A549 (cell line): ENCODE measurements around the gene PDLIM5. TPM values are rescaled to one million over a fixed set of nuclear protein-coding genes. Genes with fewer than 3 reads are reported as not detected.
"Not testable (repeated sequence)": the region's sequence is repeated elsewhere in the genome, so short reads cannot be mapped to it uniquely, and the experiment has no call there.

Experiments
- ATAC-seq, 2 experiments: fragments of 200-7000 bp in 1 of 2; fragments of >200 bp in 1 of 2; cut with Nextera tagmentation in 1 of 2; cut with Tn5 transposase in 1 of 2; 3 replicates each; pipeline versions ENCODE4 v1.8.0 to v1.9.1; 2018 to 2020; ENCODE audit warnings: mild to moderate bottlenecking in 1 of 2, moderate library complexity in 1 of 2
- CTCF ChIA-PET: fragments of 300-600 bp; sonication (Branson Sonifier 250); formaldehyde crosslinking; extraction: SDS; loops from one replicate; lab custom pipeline; 2021; ENCODE audit warnings: antibody characterized with exemption, inconsistent platforms; lab: Yijun Ruan, JAX
- POLR2A ChIA-PET: fragments of 350-600 bp; formaldehyde crosslinking; extraction: SDS; loops from one replicate; lab custom pipeline; 2021; ENCODE audit warnings: antibody characterized with exemption, inconsistent platforms; lab: Yijun Ruan, JAX
- DNase-seq, 2 experiments: peaks; one replicate each; pipeline versions ENCODE4 v3.0.0 to v3.0.0-alpha.2; 2011 to 2016; ENCODE audit warnings: low read depth in 1 of 2, low spot score in 1 of 2
- FAIRE-seq: peaks from 2 replicates; lab custom pipeline; 2011; peaks lifted over from hg19 to GRCh38; lab: Jason Lieb, UNC
- H3K27ac ChIP-seq, 2 experiments: fragments of >200 bp; sonication (Bioruptor Twin); formaldehyde crosslinking; 3 replicates each; pipeline ENCODE4 v1.5.1; 2016 to 2017
- H3K4me1 ChIP-seq: fragments of >200 bp; sonication (Bioruptor Twin); formaldehyde crosslinking; 3 replicates; pipeline ENCODE4 v1.6.1; 2016
- H3K4me2 ChIP-seq: fragments of >200 bp; sonication (Bioruptor Twin); formaldehyde crosslinking; 3 replicates; pipeline ENCODE4 v1.6.1; 2016
- H3K4me3 ChIP-seq: fragments of >200 bp; sonication (Bioruptor Twin); formaldehyde crosslinking; 3 replicates; pipeline ENCODE4 v1.5.1; 2016
- H3K9me3 ChIP-seq: fragments of >200 bp; sonication (Bioruptor Twin); formaldehyde crosslinking; 3 replicates; pipeline ENCODE4 v1.6.1; 2016
- BCL3 ChIP-seq: fragments of >200 bp; sonication (Bioruptor Twin); formaldehyde crosslinking; IDR thresholded peaks from 3 replicates; pipeline ENCODE4 v1.6.1; 2016
- BHLHE40 ChIP-seq: IDR thresholded peaks from 2 replicates; pipeline ENCODE4 v1.6.1; 2012; ENCODE audit warnings: low read depth, low read length, inconsistent platforms
- CBX2 ChIP-seq: fragments of 200-600 bp; sonication (generic); IDR thresholded peaks from 2 replicates; pipeline ENCODE4 v1.6.1; 2016; ENCODE audit warnings: low read depth, mild to moderate bottlenecking, borderline replicate concordance
- CHD2 ChIP-seq: fragments of 150-350 bp; IDR thresholded peaks from 2 replicates; pipeline ENCODE4 v1.6.1; 2014; ENCODE audit warnings: low read length; ENCODE audit not compliant: partially characterized antibody
- CHD4 ChIP-seq: fragments of 200-600 bp; sonication (generic); IDR thresholded peaks from 2 replicates; pipeline ENCODE4 v1.6.1; 2016; ENCODE audit warnings: antibody characterized with exemption, mild to moderate bottlenecking, borderline replicate concordance
- EHF ChIP-seq: fragments of 250-450 bp; sonication (Bioruptor Pico); IDR thresholded peaks from 2 replicates; pipeline ENCODE4 v1.5.0; 2020; ENCODE audit warnings: mild to moderate bottlenecking
- EHMT2 ChIP-seq: fragments of 200-600 bp; sonication (generic); IDR thresholded peaks from 2 replicates; pipeline ENCODE4 v1.6.1; 2016; ENCODE audit warnings: antibody characterized with exemption, low read depth, mild to moderate bottlenecking, moderate library complexity
- ESRRA ChIP-seq: fragments of 150-350 bp; IDR thresholded peaks from 2 replicates; pipeline ENCODE4 v1.6.1; 2014; ENCODE audit warnings: mild to moderate bottlenecking, low read length, borderline replicate concordance
- FOXS1 ChIP-seq: fragments of 250-450 bp; sonication (Bioruptor Pico); IDR thresholded peaks from 2 replicates; pipeline ENCODE4 v1.5.0; 2020; ENCODE audit warnings: mild to moderate bottlenecking, moderate library complexity
- HMGXB4 ChIP-seq: fragments of 250-450 bp; sonication (Bioruptor Pico); IDR thresholded peaks from 2 replicates; pipeline ENCODE4 v1.5.0; 2021; ENCODE audit warnings: mild to moderate bottlenecking, moderate library complexity, borderline replicate concordance
- HOXB5 ChIP-seq: fragments of 250-450 bp; sonication (Bioruptor Pico); IDR thresholded peaks from 2 replicates; pipeline ENCODE4 v1.5.0; 2020; ENCODE audit warnings: mild to moderate bottlenecking, moderate library complexity
- JUN ChIP-seq, 2 experiments: fragments of >200 bp; sonication (Bioruptor Twin); formaldehyde crosslinking; IDR thresholded peaks; 2 replicates in 1 of 2; 3 replicates in 1 of 2; pipeline ENCODE4 v1.6.1; 2016 to 2017
- KDM1A ChIP-seq: fragments of 200-600 bp; sonication (generic); IDR thresholded peaks from 2 replicates; pipeline ENCODE4 v1.6.1; 2016; ENCODE audit warnings: low read depth, mild to moderate bottlenecking
- MAX ChIP-seq: IDR thresholded peaks from 2 replicates; pipeline ENCODE4 v1.6.1; 2012
- NR3C1 ChIP-seq: fragments of >200 bp; sonication (Bioruptor Twin); formaldehyde crosslinking; IDR thresholded peaks from 3 replicates; pipeline ENCODE4 v1.6.1; 2017
- PHF8 ChIP-seq: fragments of 200-600 bp; sonication (generic); IDR thresholded peaks from 2 replicates; pipeline ENCODE4 v1.6.1; 2016; ENCODE audit warnings: low read depth, mild to moderate bottlenecking, antibody characterized with exemption, moderate library complexity, borderline replicate concordance
- POLR2A ChIP-seq: IDR thresholded peaks from 2 replicates; pipeline ENCODE4 v1.6.1; 2012; ENCODE audit warnings: mild to moderate bottlenecking, low read length
- RARB ChIP-seq: fragments of 250-450 bp; sonication (Bioruptor Pico); IDR thresholded peaks from 2 replicates; pipeline ENCODE4 v1.8.0; 2021; ENCODE audit warnings: mild to moderate bottlenecking, moderate library complexity
- RCOR1 ChIP-seq: fragments of 150-350 bp; IDR thresholded peaks from 2 replicates; pipeline ENCODE4 v1.6.1; 2014; ENCODE audit warnings: antibody characterized with exemption, low read length, low read depth
- SMC3 ChIP-seq: fragments of >200 bp; sonication (Bioruptor Twin); formaldehyde crosslinking; IDR thresholded peaks from 3 replicates; pipeline ENCODE4 v1.6.1; 2018; ENCODE audit warnings: inconsistent platforms
- TFCP2L1 ChIP-seq: fragments of 250-450 bp; sonication (Bioruptor Pico); IDR thresholded peaks from 2 replicates; pipeline ENCODE4 v1.5.0; 2021; ENCODE audit warnings: mild to moderate bottlenecking
- TP53 ChIP-seq: fragments of 250-450 bp; sonication (Bioruptor Pico); IDR thresholded peaks from 2 replicates; pipeline ENCODE4 v1.5.0; 2021; ENCODE audit warnings: mild to moderate bottlenecking, moderate library complexity
- ZC3H11A ChIP-seq: fragments of 450-650 bp; IDR thresholded peaks from 2 replicates; pipeline ENCODE4 v1.6.1; 2014; ENCODE audit warnings: antibody characterized with exemption, mild to moderate bottlenecking
- WGBS: methylation state at CpG from one replicate; pipeline ENCODE4 v1.1.6; 2017; ENCODE audit errors: missing lambda C conversion rate; 5-methylcytosine and 5-hydroxymethylcytosine counted together
- polyA minus RNA-seq: library from RNA; depleted of rRNA, polyadenylated mRNA; stranded (reverse); fragments of >200 nt; gene quantifications from 2 replicates; pipeline ENCODE4 v1.2.3, GENCODE V29; 2011; rRNA and poly(A)+ RNA removed
- polyA plus RNA-seq, 4 experiments: library from polyadenylated mRNA; depleted of rRNA in 3 of 4; stranded (reverse); fragments of >200 nt; fragmentation: RNase III in 1 of 4; extraction: RNeasy Plus Mini Kit Qiagen cat#74134 plus additional on column Dnase treatment in 1 of 4; gene quantifications; 2 replicates in 3 of 4; 3 replicates in 1 of 4; pipeline ENCODE4 v1.2.3, GENCODE V29; 2011 to 2017

PDLIM5 gene
- polyA plus RNA-seq (2011; rRNA removed): 199 and 242 TPM in 2 replicates
- 49.8 and 61.2 TPM in 2 replicates for polyA plus RNA-seq (2012; cell fraction: cytosol; rRNA removed)
- polyA plus RNA-seq (2012; cell fraction: nucleus; rRNA removed): 46.5 and 53.3 TPM in 2 replicates
- polyA plus RNA-seq (2017; fragmentation: RNase III; extraction: RNeasy Plus Mini Kit Qiagen cat#74134 plus additional on column Dnase treatment): 43.9 to 54.2 TPM (median 48.2 TPM) in 3 replicates
- 282 and 319 TPM in 2 replicates for polyA minus RNA-seq

- H3K27ac ChIP-seq: peak within 1 kb of the TSS; percentile 85 to 96
- peak; percentile 27; the same call in 1 of the 2 replicates for TF ChIP-seq TFCP2L1 (CRISPR knock-in tag)
- 0 out of 2 replicates have a peak, but pooled peaks have one; percentile 30 for TF ChIP-seq HMGXB4 (CRISPR knock-in tag)
- no peak for TF ChIP-seq NR3C1
- peak; percentile 81 for TF ChIP-seq POLR2A
- no peak for TF ChIP-seq CBX2
- TF ChIP-seq PHF8: no peak
- TF ChIP-seq MAX: peak; percentile 24; the same call in 1 of the 2 replicates
- peak; percentile 42; the same call in 1 of the 3 replicates for TF ChIP-seq BCL3
- TF ChIP-seq JUN (IDR thresholded peaks at IDR 0.05): peak in 1 of 2 experiments; percentile 75; a peak in 3 of 5 replicates
- CTCF ChIA-PET: interaction anchor here (0.6 to 1.6 kb wide), 6 partner anchors 13 to 56 kb away, joined by 3 to 9 read pairs (median 4); no protein-coding TSS in a partner anchor
Measured at GRCh38 chr4:94451695-94452475, at the start of gene PDLIM5. Gene PDLIM5 (plus strand): TSS chr4:94451942. CDS start chr4:94455289, 3,347 bp downstream.

GRCh38 chr4:94402439-94402838 is 49.3 kb upstream of the PDLIM5 start:
- POLR2A ChIA-PET, H3K4me1 ChIP-seq, ATAC-seq, FAIRE-seq, H3K4me2 ChIP-seq, H3K27ac ChIP-seq, DNase-seq, H3K4me3 ChIP-seq, H3K9me3 ChIP-seq: not testable (repeated sequence)
- CTCF ChIA-PET: interaction anchor here (1.0 kb wide), 1 partner anchor 199 kb away, joined by 3 read pairs; no protein-coding TSS in a partner anchor
- WGBS: 76% methylated on average over 4 of the region's 4 CpGs

More at GRCh38 chr4:94451695-94452475, at the start of gene PDLIM5:
- FAIRE-seq (no peak), DNase-seq (peak; percentile 49 to 89), ATAC-seq (peak; percentile 89 to 91)
- Histone ChIP-seq H3K4me1 (peaks cover 42% of the 10 kb centered on the region), H3K4me2 (peak within 1 kb of the TSS; percentile 90), H3K4me3 (peak within 1 kb of the TSS; percentile 87), H3K9me3 (no peaks in the 10 kb centered on the region)
- POLR2A ChIA-PET: interaction anchor here (0.6 to 1.7 kb wide), 5 partner anchors 29 to 135 kb away, joined by 3 to 5 read pairs (median 4); no protein-coding TSS in a partner anchor
- WGBS: 3% methylated on average over 39 of the region's 88 CpGs

GRCh38 chr4:94403751-94404150 is 48.0 kb upstream of the PDLIM5 start:
- POLR2A ChIA-PET: no interaction called here
- CTCF ChIA-PET: no interaction called here

More at GRCh38 chr4:94403751-94404150, 48.0 kb upstream of the PDLIM5 start:
- Histone ChIP-seq H3K4me2 (no peak overlapping the region), H3K4me3 (no peak overlapping the region), H3K27ac (no peak overlapping the region), H3K9me3 (no peaks in the 10 kb centered on the region), H3K4me1 (peaks cover 22% of the 10 kb centered on the region)
- DNase-seq (no peak), FAIRE-seq (no peak), ATAC-seq (no peak)
- TF ChIP-seq HOXB5 (CRISPR knock-in tag) (no peak), FOXS1 (no peak), RARB (CRISPR knock-in tag) (no peak), RCOR1 (no peak), TP53 (no peak), EHMT2 (no peak), KDM1A (no peak), EHF (CRISPR knock-in tag) (no peak), CHD4 (no peak), CHD2 (no peak), SMC3 (no peak), BHLHE40 (no peak), NR3C1 (no peak), ESRRA (no peak), PHF8 (no peak), ZC3H11A (no peak)
